CD14-positive monocyte (primary cell): ENCODE measurements around the gene RNASEH2A. TPM values are rescaled to one million over a fixed set of nuclear protein-coding genes. Genes with fewer than 3 reads are reported as not detected.

Source experiments
- DNase-seq, 3 donors: peaks; one replicate each; pipeline ENCODE4 v3.0.0-alpha.2; 2011 to 2022
- H2AFZ ChIP-seq: 2 replicates; pipeline ENCODE4 v1.6.0; 2012; ENCODE audit warnings: mild to moderate bottlenecking, low read depth, low read length, inconsistent platforms; ENCODE audit not compliant: insufficient read depth, poor library complexity, severe bottlenecking
- H3K27ac ChIP-seq, 2 donors: 1 replicate in 1 of 2; 2 replicates in 1 of 2; pipeline ENCODE4 v1.5.1; 2012 to 2013; ENCODE audit warnings: low read length in 2 of 2, control low read depth in 1 of 2, inconsistent platforms in 1 of 2, low read depth in 1 of 2, mild to moderate bottlenecking in 1 of 2
- H3K27me3 ChIP-seq, 2 donors: one replicate each; pipeline versions ENCODE4 v1.6.0 to v1.6.1; 2011 to 2013; ENCODE audit warnings: low read length in 2 of 2; ENCODE audit not compliant: control insufficient read depth in 2 of 2, insufficient read depth in 2 of 2
- H3K36me3 ChIP-seq, 2 donors: replicated peaks in 1 of 2; 1 replicate in 1 of 2; 2 replicates in 1 of 2; pipeline versions ENCODE4 v1.5.1 to v1.6.1; 2012 to 2013; ENCODE audit warnings: low read length in 2 of 2, control low read depth in 1 of 2, inconsistent platforms in 1 of 2, mild to moderate bottlenecking in 1 of 2; ENCODE audit not compliant: insufficient read depth in 2 of 2, control insufficient read depth in 1 of 2
- H3K4me1 ChIP-seq, 2 donors: 1 replicate in 1 of 2; 2 replicates in 1 of 2; pipeline versions ENCODE4 v1.5.1 to v1.6.1; 2012 to 2013; ENCODE audit warnings: low read length in 2 of 2, control low read depth in 1 of 2, inconsistent platforms in 1 of 2, mild to moderate bottlenecking in 1 of 2, moderate library complexity in 1 of 2; ENCODE audit not compliant: insufficient read depth in 2 of 2, control insufficient read depth in 1 of 2
- H3K4me2 ChIP-seq: replicated peaks from 2 replicates; pipeline ENCODE3; 2012; ENCODE audit warnings: low read length, moderate library complexity, mild to moderate bottlenecking; ENCODE audit not compliant: poor library complexity, severe bottlenecking; ENCODE audit errors: extremely low read depth
- H3K4me3 ChIP-seq, 3 experiments: fragments of 200-600 bp in 1 of 3; sonication (generic) in 1 of 3; replicated peaks in 1 of 3; 1 replicate in 2 of 3; 2 replicates in 1 of 3; pipeline ENCODE4 v1.5.1; 2011 to 2013; ENCODE audit warnings: low read length in 3 of 3, mild to moderate bottlenecking in 3 of 3, control low read depth in 2 of 3, low read depth in 2 of 3, inconsistent platforms in 1 of 3, moderate library complexity in 1 of 3
- H3K79me2 ChIP-seq: 2 replicates; pipeline ENCODE4 v1.6.0; 2012; ENCODE audit warnings: mild to moderate bottlenecking, control low read depth, inconsistent platforms, low read length, moderate library complexity; ENCODE audit not compliant: insufficient read depth
- H3K9ac ChIP-seq: 2 replicates; pipeline ENCODE4 v1.6.0; 2017; ENCODE audit warnings: low read length, mild to moderate bottlenecking; ENCODE audit not compliant: insufficient read depth, poor library complexity, severe bottlenecking
- H3K9me3 ChIP-seq, 2 donors: replicated peaks in 1 of 2; 1 replicate in 1 of 2; 2 replicates in 1 of 2; pipeline versions ENCODE4 v1.5.1 to v1.6.1; 2012 to 2013; ENCODE audit warnings: low read length in 2 of 2, control low read depth in 1 of 2; ENCODE audit not compliant: control insufficient read depth in 1 of 2, insufficient read depth in 1 of 2
- H4K20me1 ChIP-seq: 2 replicates; pipeline ENCODE4 v1.6.0; 2012; ENCODE audit warnings: mild to moderate bottlenecking, low read length, control low read depth, moderate library complexity; ENCODE audit not compliant: insufficient read depth
- H3K27ac Mint-ChIP-seq, 7 donors: one replicate each; pipeline ENCODE4 v1.8.0; 2020; ENCODE audit warnings: mild to moderate bottlenecking in 7 of 7, mixed read lengths in 7 of 7, moderate library complexity in 6 of 7, inconsistent platforms in 2 of 7
- H3K27me3 Mint-ChIP-seq, 3 donors: one replicate each; pipeline ENCODE4 v1.8.0; 2021 to 2022; ENCODE audit warnings: low read depth in 3 of 3, mild to moderate bottlenecking in 3 of 3, mixed read lengths in 3 of 3, moderate library complexity in 3 of 3, inconsistent platforms in 1 of 3
- H3K36me3 Mint-ChIP-seq, 2 donors: one replicate each; pipeline ENCODE4 v1.8.0; 2020; ENCODE audit warnings: mixed read lengths in 2 of 2, inconsistent platforms in 1 of 2, mild to moderate bottlenecking in 1 of 2
- H3K4me1 Mint-ChIP-seq: one replicate; pipeline ENCODE4 v1.8.0; 2020; ENCODE audit warnings: mild to moderate bottlenecking, mixed read lengths
- H3K4me3 Mint-ChIP-seq, 2 donors: one replicate each; pipeline ENCODE4 v1.8.0; 2020; ENCODE audit warnings: mild to moderate bottlenecking in 2 of 2, mixed read lengths in 2 of 2, moderate library complexity in 1 of 2
- H3K9me3 Mint-ChIP-seq, 7 donors: one replicate each; pipeline ENCODE4 v1.8.0; 2020 to 2022; ENCODE audit warnings: mixed read lengths in 7 of 7, mild to moderate bottlenecking in 6 of 7, moderate library complexity in 6 of 7, inconsistent platforms in 2 of 7
- CTCF ChIP-seq: fragments of 200-600 bp; IDR thresholded peaks from one replicate; pipeline ENCODE4 v1.8.0; 2022; ENCODE audit warnings: antibody characterized with exemption, mild to moderate bottlenecking
- WGBS: methylation state at CpG from one replicate; pipeline ENCODE4 v1.1.5; 2013; ENCODE audit warnings: missing lambda C conversion rate; ENCODE audit not compliant: insufficient coverage; 5-methylcytosine and 5-hydroxymethylcytosine counted together
- intact Hi-C, 2 donors: fragments of 100-400 bp; cut with micrococcal nuclease; formaldehyde crosslinking; loops; one replicate each; pipeline versions ENCODE4 v1.15.0 to v1.15.1; 2023
- polyA plus RNA-seq, 3 donors: library from polyadenylated mRNA; depleted of rRNA in 1 of 3; unstranded in 2 of 3; stranded (reverse) in 1 of 3; fragments of 300-500 nt in 2 of 3; fragments of >200 nt in 1 of 3; fragmentation: Illumina TruSeq in 2 of 3; gene quantifications; 1 replicate in 2 of 3; 2 replicates in 1 of 3; pipeline ENCODE4 v1.2.3, GENCODE V29; 2012 to 2021
- small RNA-seq: library from RNA; depleted of rRNA; stranded (forward); fragments of <200 nt; gene quantifications from one replicate; pipeline ENCODE3, GENCODE V24; 2012; ENCODE audit warnings: low read depth; ENCODE audit not compliant: insufficient read length

The RNASEH2A gene
- polyA plus RNA-seq, 3 donors: 8.7 to 21.5 (median 15.2) TPM

GRCh38 chr19:12858041-12858928 is 51.9 kb downstream of the RNASEH2A start:
- no peak for DNase-seq
- Histone ChIP-seq H3K9ac (no peak overlapping the region), H2AFZ (no peak overlapping the region), H3K27ac (no peak overlapping the region), H3K4me1 (no peaks in the 10 kb centered on the region), H3K9me3 (peaks cover 0 to 9% of the 10 kb centered on the region in 2 donors), H3K36me3 (no peaks in the 10 kb centered on the region), H3K4me3 (no peak overlapping the region), H4K20me1 (no peaks in the 10 kb centered on the region), H3K27me3 (no peaks in the 10 kb centered on the region), H3K4me2 (no peak overlapping the region), H3K79me2 (no peaks in the 10 kb centered on the region)
- TF ChIP-seq CTCF: no peak
- Mint-ChIP-seq H3K27me3 (peaks cover 8 to 11% (median 8%) of the 10 kb centered on the region in 3 donors), H3K27ac (no peak overlapping the region), H3K36me3 (no peaks in the 10 kb centered on the region), H3K4me1 (no peaks in the 10 kb centered on the region), H3K4me3 (no peak overlapping the region), H3K9me3 (peaks cover 0 to 15% (median 7%) of the 10 kb centered on the region in 7 donors)
- WGBS: 95% methylated on average over 30 of the region's 35 CpGs
- intact Hi-C loops: no loop called here

GRCh38 chr19:12859546-12859945 is 53.2 kb downstream of the RNASEH2A start:
- Mint-ChIP-seq H3K4me3 (no peak overlapping the region), H3K9me3 (peaks cover 0 to 15% (median 7%) of the 10 kb centered on the region in 7 donors), H3K27me3 (peaks cover 8 to 11% (median 8%) of the 10 kb centered on the region in 3 donors), H3K27ac (no peak overlapping the region), H3K36me3 (no peaks in the 10 kb centered on the region), H3K4me1 (no peaks in the 10 kb centered on the region)
- no peak overlapping the region for H2AFZ ChIP-seq
- no peaks in the 10 kb centered on the region for H3K36me3 ChIP-seq
- no peak for TF ChIP-seq CTCF
- no peak overlapping the region for H3K9ac ChIP-seq
- H3K4me3 ChIP-seq: no peak overlapping the region
- no peaks in the 10 kb centered on the region for H3K27me3 ChIP-seq
- intact Hi-C loops: no loop called here
- no peaks in the 10 kb centered on the region for H4K20me1 ChIP-seq
- H3K79me2 ChIP-seq: no peaks in the 10 kb centered on the region
- no peaks in the 10 kb centered on the region for H3K4me1 ChIP-seq
- no peak overlapping the region for H3K27ac ChIP-seq
- DNase-seq: no peak
- H3K9me3 ChIP-seq: peaks cover 0 to 9% of the 10 kb centered on the region in 2 donors
- 36% methylated on average over 2 of the region's 7 CpGs for WGBS
- no peak overlapping the region for H3K4me2 ChIP-seq

Small RNAs within 50 kb of the gene (small RNA-seq; reads per million reads assigned to genes)
- gene MIR5684: not detected
- not detected for gene MIR6794

Other genes with a start within 250 kb of the RNASEH2A start
- gene ZNF490, start 195.8 kb upstream of the RNASEH2A start, polyA plus RNA-seq: 1 to 10 TPM; 2.3 to 4.2 (median 2.7) TPM
- 1 to 10 TPM; 5.2 to 8.2 (median 5.9) TPM for gene ZNF791, start 195.7 kb upstream of the RNASEH2A start, polyA plus RNA-seq
- gene MAN2B1, start 139.8 kb upstream of the RNASEH2A start, polyA plus RNA-seq: 100 to 1,000 TPM; 218 to 305 (median 295) TPM
- 1 to 10 TPM; 7.9 to 9.9 (median 8.5) TPM for gene WDR83, start 139.8 kb upstream of the RNASEH2A start, polyA plus RNA-seq
- 100 to 1,000 TPM in 1 of 3 donors, 10 to 100 TPM in 2; 51.0 to 130 (median 53.4) TPM for gene DHPS, start 124.7 kb upstream of the RNASEH2A start, polyA plus RNA-seq
- gene GNG14, start 118.6 kb upstream of the RNASEH2A start, polyA plus RNA-seq: not detected
- 1 to 10 TPM; 4.4 to 7.2 (median 5.1) TPM for gene FBXW9, start 110.0 kb upstream of the RNASEH2A start, polyA plus RNA-seq
- gene TNPO2, start 82.7 kb upstream of the RNASEH2A start, polyA plus RNA-seq: 10 to 100 TPM in 1 of 3 donors, under 1 TPM in 2; 0.28 to 45.2 (median 0.52) TPM
- gene TRIR, start 71.9 kb upstream of the RNASEH2A start, polyA plus RNA-seq: 100 to 1,000 TPM; 152 to 187 (median 175) TPM
- 100 to 1,000 TPM in 2 of 3 donors, 10 to 100 TPM in 1; 97.5 to 122 (median 108) TPM for gene GET3, start 69.1 kb upstream of the RNASEH2A start, polyA plus RNA-seq
- gene BEST2, start 54.8 kb upstream of the RNASEH2A start, polyA plus RNA-seq: not detected
- gene HOOK2, start 31.0 kb upstream of the RNASEH2A start, polyA plus RNA-seq: 10 to 100 TPM in 1 of 3 donors, 1 to 10 TPM in 1, under 1 TPM in 1; 0.55 to 28.6 (median 1.1) TPM
- 1,000 to 10,000 TPM; 1,279 to 3,167 (median 1,468) TPM for gene JUNB, start 15.1 kb upstream of the RNASEH2A start, polyA plus RNA-seq
- 10 to 100 TPM; 40.0 to 71.5 (median 46.7) TPM for gene PRDX2, start 4.8 kb upstream of the RNASEH2A start, polyA plus RNA-seq
- 1 to 10 TPM in 1 of 3 donors, not detected in 2; 4.0 TPM for gene THSD8, start 4.5 kb upstream of the RNASEH2A start, polyA plus RNA-seq
- not detected for gene RTBDN, start 28.0 kb downstream of the RNASEH2A start, polyA plus RNA-seq
- 1 to 10 TPM in 2 of 3 donors, under 1 TPM in 1; 0.28 to 3.6 (median 1.1) TPM for gene MAST1, start 31.9 kb downstream of the RNASEH2A start, polyA plus RNA-seq
- 10 to 100 TPM; 38.8 to 91.6 (median 44.8) TPM for gene DNASE2, start 74.9 kb downstream of the RNASEH2A start, polyA plus RNA-seq
- under 1 TPM; 0.24 to 0.45 (median 0.28) TPM for gene KLF1, start 80.6 kb downstream of the RNASEH2A start, polyA plus RNA-seq
- 10 to 100 TPM in 1 of 3 donors, 1 to 10 TPM in 2; 7.3 to 30.5 (median 9.6) TPM for gene GCDH, start 84.6 kb downstream of the RNASEH2A start, polyA plus RNA-seq
- gene SYCE2, start 112.7 kb downstream of the RNASEH2A start, polyA plus RNA-seq: under 1 TPM in 1 of 3 donors, not detected in 2; 0.35 TPM
- 10 to 100 TPM; 29.0 to 49.2 (median 47.9) TPM for gene FARSA, start 127.1 kb downstream of the RNASEH2A start, polyA plus RNA-seq
- gene CALR, start 132.0 kb downstream of the RNASEH2A start, polyA plus RNA-seq: 100 to 1,000 TPM; 109 to 441 (median 133) TPM
- gene RAD23A, start 139.3 kb downstream of the RNASEH2A start, polyA plus RNA-seq: 10 to 100 TPM; 45.5 to 88.0 (median 55.3) TPM
- gene GADD45GIP1, start 150.6 kb downstream of the RNASEH2A start, polyA plus RNA-seq: 10 to 100 TPM in 2 of 3 donors, 1 to 10 TPM in 1; 8.3 to 42.4 (median 31.6) TPM
- gene DAND5, start 163.0 kb downstream of the RNASEH2A start, polyA plus RNA-seq: not detected
- gene NFIX, start 188.9 kb downstream of the RNASEH2A start, polyA plus RNA-seq: 1 to 10 TPM in 1 of 3 donors, under 1 TPM in 2; 0.25 to 3.7 (median 0.90) TPM